NB4 (cell line): ENCODE data around the gene MGAM2.

Experiments used
- DNase-seq: peaks from one replicate; pipeline ENCODE4 v3.0.0; 2010; ENCODE audit warnings: low read depth
- H3K4me3 ChIP-seq: one replicate; pipeline ENCODE4 v1.5.1; 2011; ENCODE audit warnings: mild to moderate bottlenecking, low read depth, low read length, moderate library complexity
- MYC ChIP-seq: IDR thresholded peaks from 2 replicates; pipeline ENCODE4 v1.6.1; 2011; ENCODE audit warnings: low read depth, low read length
- POLR2A ChIP-seq: IDR thresholded peaks from 2 replicates; pipeline ENCODE4 v1.6.1; 2011; ENCODE audit warnings: mild to moderate bottlenecking; ENCODE audit not compliant: insufficient read length; ENCODE audit errors: extremely low read depth
- TF ChIP-seq, protein P1 (sequence below): IDR thresholded peaks from 2 replicates; pipeline ENCODE4 v1.6.1; 2011; ENCODE audit warnings: low read depth, low read length
- TF ChIP-seq, protein P2 (sequence below): IDR thresholded peaks from one replicate; pipeline ENCODE4 v1.5.1; 2012; ENCODE audit warnings: low read depth, low read length

The MGAM2 gene

DNA sequence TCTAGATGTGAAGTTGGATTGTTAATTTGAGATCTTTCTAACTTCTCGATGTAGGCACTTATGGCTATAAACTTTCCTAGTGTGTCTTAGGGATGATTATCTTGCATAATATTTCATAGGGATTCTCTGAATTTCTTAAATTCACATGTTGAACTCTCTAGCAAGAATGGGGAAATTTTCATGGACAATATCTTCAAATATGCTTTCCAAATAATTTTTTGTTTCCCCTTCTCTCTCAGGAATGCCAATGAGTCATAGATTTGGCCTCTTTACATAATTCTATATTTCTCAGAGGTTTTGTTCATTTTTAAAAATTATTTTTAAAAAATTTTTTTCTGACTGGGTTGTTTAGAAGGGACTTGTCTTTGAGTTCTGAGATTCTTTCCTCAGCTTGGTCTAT is 68.9 kb downstream of the MGAM2 start:
- DNase-seq = no peak
- TF ChIP-seq POLR2A (no peak), MYC (no peak)
- TF ChIP-seq, protein P1, sequence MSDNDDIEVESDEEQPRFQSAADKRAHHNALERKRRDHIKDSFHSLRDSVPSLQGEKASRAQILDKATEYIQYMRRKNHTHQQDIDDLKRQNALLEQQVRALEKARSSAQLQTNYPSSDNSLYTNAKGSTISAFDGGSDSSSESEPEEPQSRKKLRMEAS = no peak
- TF ChIP-seq, protein P2, sequence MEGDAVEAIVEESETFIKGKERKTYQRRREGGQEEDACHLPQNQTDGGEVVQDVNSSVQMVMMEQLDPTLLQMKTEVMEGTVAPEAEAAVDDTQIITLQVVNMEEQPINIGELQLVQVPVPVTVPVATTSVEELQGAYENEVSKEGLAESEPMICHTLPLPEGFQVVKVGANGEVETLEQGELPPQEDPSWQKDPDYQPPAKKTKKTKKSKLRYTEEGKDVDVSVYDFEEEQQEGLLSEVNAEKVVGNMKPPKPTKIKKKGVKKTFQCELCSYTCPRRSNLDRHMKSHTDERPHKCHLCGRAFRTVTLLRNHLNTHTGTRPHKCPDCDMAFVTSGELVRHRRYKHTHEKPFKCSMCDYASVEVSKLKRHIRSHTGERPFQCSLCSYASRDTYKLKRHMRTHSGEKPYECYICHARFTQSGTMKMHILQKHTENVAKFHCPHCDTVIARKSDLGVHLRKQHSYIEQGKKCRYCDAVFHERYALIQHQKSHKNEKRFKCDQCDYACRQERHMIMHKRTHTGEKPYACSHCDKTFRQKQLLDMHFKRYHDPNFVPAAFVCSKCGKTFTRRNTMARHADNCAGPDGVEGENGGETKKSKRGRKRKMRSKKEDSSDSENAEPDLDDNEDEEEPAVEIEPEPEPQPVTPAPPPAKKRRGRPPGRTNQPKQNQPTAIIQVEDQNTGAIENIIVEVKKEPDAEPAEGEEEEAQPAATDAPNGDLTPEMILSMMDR = no peak
- no peak overlapping the region for H3K4me3 ChIP-seq

DNA sequence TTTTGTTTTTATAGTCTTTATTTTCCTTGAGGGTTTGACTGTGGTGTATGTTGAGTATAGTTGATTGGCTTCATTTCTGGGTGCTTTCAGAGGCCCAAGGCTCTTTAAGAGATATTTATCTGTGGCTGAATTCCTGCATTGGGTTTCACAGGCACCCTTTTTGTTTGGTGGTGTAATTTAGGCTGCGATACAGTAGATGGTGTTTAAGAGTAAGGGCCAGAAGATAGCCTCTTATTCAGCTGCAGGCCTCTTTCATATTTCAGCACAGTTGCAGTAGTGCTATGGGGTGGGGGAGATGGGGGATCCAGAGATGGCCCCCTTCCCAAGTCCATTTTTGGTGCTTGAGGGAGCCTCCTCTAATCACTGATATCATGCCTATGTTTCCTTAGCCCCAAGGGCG is 69.7 kb downstream of the MGAM2 start:
- no peak overlapping the region for H3K4me3 ChIP-seq
- DNase-seq = no peak
- TF ChIP-seq MYC (no peak), POLR2A (no peak)
- TF ChIP-seq, protein P1 = no peak
- TF ChIP-seq, protein P2 = no peak

DNA sequence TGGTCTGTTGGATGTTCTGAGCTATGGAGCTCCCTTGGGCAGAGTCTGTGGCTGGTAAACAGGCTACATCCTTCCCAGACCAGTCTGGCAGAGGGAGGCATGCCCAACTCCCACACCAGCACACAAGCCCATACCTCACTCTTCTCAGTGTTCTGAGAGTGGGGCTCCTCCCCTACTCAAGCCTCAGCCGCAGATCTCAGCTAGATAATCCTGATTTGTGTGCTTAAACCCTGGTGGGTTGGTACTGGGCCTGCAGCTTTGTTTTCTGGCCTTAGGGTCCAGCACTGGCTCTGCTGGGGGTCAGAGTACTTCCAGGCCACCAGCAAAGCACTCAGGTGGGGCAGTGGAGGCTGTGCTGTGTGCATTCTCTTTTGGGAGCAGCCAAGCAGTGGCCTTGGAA is 70.4 kb downstream of the MGAM2 start:
- no peak for TF ChIP-seq MYC
- TF ChIP-seq, protein P1 = no peak
- TF ChIP-seq POLR2A = no peak
- TF ChIP-seq, protein P2 = no peak
- H3K4me3 ChIP-seq = no peak overlapping the region
- DNase-seq = no peak

DNA sequence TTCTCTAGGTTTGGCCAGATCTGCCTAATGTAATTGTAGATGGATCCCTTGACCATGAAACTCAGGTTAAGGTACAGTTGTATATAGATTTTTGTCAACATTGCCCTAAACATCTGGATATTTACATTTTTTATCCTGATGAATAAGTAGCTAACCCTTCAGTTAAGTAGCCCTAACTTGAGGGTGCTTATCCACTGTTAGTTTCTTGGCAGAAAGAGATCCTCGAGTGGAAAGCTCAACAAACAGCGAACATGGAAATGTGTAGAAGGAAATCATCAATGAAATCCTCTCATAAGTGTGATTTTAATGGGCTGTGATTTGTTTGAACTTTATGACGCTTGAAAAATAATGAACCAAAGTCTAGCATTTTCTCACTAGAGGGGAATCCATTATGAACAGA is 73.6 kb downstream of the MGAM2 start:
- TF ChIP-seq MYC (no peak), POLR2A (no peak)
- TF ChIP-seq, protein P2 = no peak
- TF ChIP-seq, protein P1 = no peak
- H3K4me3 ChIP-seq = no peak overlapping the region
- no peak for DNase-seq

DNA sequence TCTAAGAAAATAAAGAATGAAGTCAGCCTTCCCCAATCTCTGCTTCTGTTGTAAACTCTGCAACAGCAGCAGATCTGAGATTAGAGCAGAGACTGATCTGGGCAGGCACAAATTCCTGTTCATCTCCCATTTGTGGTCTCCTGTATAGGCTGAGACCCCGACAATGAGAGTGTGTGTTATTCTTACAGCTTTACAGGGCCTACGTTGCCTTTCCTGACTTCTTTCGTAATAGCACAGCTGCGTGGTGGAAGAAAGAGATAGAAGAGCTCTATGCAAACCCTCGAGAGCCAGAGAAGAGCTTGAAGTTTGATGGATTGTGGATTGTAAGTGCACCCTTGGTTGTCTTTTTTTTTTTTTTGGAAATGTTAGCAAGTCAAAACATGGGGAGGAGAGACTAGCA is 74.3 kb downstream of the MGAM2 start:
- TF ChIP-seq MYC (peak; percentile 36; the same call in 1 of the 2 replicates), POLR2A (no peak)
- TF ChIP-seq, protein P1 = 0 out of 2 replicates have a peak, but pooled peaks have one; percentile 18
- peak; percentile 70 for DNase-seq
- no peak overlapping the region for H3K4me3 ChIP-seq

DNA sequence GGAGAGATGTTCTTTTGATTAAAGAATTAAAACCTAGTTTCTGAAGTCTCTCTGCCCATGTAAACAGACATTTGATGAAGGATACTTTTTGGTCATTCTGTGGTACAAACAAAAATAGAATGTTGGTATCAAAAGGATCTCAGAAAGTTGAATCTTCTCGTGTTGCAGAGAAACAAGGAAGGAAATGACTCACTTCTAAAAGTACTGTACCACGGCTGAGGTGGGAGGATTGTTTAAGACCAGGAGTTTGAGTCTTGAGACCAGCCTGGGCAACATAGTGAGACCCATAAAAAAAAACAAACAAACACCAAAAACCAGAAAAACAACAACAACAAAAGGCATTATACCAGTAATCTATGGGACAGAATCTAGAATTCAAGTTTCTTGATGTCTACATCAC is 76.6 kb downstream of the MGAM2 start:
- DNase-seq = peak; percentile 68
- TF ChIP-seq POLR2A (no peak), MYC (no peak)
- TF ChIP-seq, protein P1 = no peak
- TF ChIP-seq, protein P2 = no peak

More for the DNA sequence above, 76.6 kb downstream of the MGAM2 start:
- H3K4me3 ChIP-seq = no peak overlapping the region
